Endothelial cell (in vitro differentiated cells): ENCODE results near the gene SPINT1. TPM values are rescaled to one million over a fixed set of nuclear protein-coding genes. Genes with fewer than 3 reads are reported as not detected.

ENCODE experiments used
- DNase-seq: peaks from one replicate; pipeline ENCODE4 v3.0.0; 2021; ENCODE audit warnings: low spot score
- H3K27ac Mint-ChIP-seq: one replicate; pipeline ENCODE4 v1.8.0; 2021; ENCODE audit warnings: mixed read lengths, inconsistent platforms; ENCODE audit not compliant: unreplicated experiment
- H3K27me3 Mint-ChIP-seq: one replicate; pipeline ENCODE4 v1.8.0; 2021; ENCODE audit warnings: mild to moderate bottlenecking, moderate library complexity, mixed read lengths, inconsistent platforms; ENCODE audit not compliant: unreplicated experiment
- H3K36me3 Mint-ChIP-seq: one replicate; pipeline ENCODE4 v1.8.0; 2021; ENCODE audit warnings: mild to moderate bottlenecking, low read depth, mixed read lengths, inconsistent platforms; ENCODE audit not compliant: unreplicated experiment
- H3K4me1 Mint-ChIP-seq: one replicate; pipeline ENCODE4 v1.8.0; 2021; ENCODE audit warnings: mild to moderate bottlenecking, mixed read lengths, inconsistent platforms; ENCODE audit not compliant: unreplicated experiment
- H3K4me3 Mint-ChIP-seq: one replicate; pipeline ENCODE4 v1.8.0; 2021; ENCODE audit warnings: mild to moderate bottlenecking, mixed read lengths, inconsistent platforms; ENCODE audit not compliant: unreplicated experiment
- H3K9me3 Mint-ChIP-seq: one replicate; pipeline ENCODE4 v1.8.0; 2021; ENCODE audit warnings: mixed read lengths, inconsistent platforms; ENCODE audit not compliant: unreplicated experiment
- total RNA-seq: library from RNA; stranded (reverse); fragmentation: NEBNext Ultra II Directional; extraction: Animal tissue kit (Norgen Biotek cat#: 25700); gene quantifications from one replicate; pipeline ENCODE4 v1.2.1, GENCODE V29; 2021; ENCODE audit not compliant: unreplicated experiment
- TF ChIP-seq, protein P1 (sequence below): fragments of 200-600 bp; sonication (generic); IDR thresholded peaks from one replicate; pipeline ENCODE4 v1.5.0; 2021; ENCODE audit warnings: antibody characterized with exemption; ENCODE audit not compliant: unreplicated experiment

SPINT1 gene
- total RNA-seq, 1 donor from 2014 or later: 28.6 TPM

DNA sequence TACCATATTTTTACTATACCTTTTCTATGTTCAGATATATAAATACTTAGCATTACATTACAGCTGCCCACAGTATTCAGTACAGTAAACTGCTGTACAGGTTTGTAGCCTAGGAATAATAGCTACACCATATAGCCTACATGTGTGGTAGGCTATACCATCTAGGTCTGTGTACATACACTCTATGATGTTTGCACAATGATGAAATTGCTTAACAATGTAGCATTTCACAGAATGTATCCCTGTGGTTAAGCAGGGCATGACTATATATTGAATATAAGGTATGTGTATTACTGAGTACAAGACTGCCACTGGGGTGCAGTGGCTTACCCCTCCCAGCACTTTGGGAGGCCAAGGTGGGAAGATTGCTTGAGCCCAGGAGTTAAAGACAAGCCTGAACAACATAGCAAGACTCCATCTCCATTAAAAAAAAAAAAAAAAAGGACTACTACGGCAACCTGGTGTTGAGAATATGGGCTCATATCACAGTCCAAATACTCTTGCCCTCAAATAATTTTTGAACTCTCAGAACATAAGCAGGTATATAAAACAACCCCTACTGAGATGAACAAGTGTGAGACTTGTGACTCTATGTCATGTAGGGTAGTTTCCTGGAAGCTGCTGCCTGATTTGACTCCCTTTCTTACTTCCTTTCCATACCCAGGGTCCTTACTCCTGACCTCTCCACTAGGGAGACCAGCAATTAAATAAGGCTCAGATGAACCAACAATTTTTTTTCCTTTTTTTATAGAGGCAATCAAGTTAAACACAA, 20.1 kb upstream of the SPINT1 start:
- H3K4me3 Mint-ChIP-seq: no peak overlapping the region
- H3K27me3 Mint-ChIP-seq: no peaks in the 10 kb centered on the region
- H3K27ac Mint-ChIP-seq: no peak overlapping the region
- H3K9me3 Mint-ChIP-seq: no peaks in the 10 kb centered on the region
- no peak for DNase-seq
- H3K36me3 Mint-ChIP-seq: no peaks in the 10 kb centered on the region
- H3K4me1 Mint-ChIP-seq: peaks cover 10% of the 10 kb centered on the region
- TF ChIP-seq, protein P1, sequence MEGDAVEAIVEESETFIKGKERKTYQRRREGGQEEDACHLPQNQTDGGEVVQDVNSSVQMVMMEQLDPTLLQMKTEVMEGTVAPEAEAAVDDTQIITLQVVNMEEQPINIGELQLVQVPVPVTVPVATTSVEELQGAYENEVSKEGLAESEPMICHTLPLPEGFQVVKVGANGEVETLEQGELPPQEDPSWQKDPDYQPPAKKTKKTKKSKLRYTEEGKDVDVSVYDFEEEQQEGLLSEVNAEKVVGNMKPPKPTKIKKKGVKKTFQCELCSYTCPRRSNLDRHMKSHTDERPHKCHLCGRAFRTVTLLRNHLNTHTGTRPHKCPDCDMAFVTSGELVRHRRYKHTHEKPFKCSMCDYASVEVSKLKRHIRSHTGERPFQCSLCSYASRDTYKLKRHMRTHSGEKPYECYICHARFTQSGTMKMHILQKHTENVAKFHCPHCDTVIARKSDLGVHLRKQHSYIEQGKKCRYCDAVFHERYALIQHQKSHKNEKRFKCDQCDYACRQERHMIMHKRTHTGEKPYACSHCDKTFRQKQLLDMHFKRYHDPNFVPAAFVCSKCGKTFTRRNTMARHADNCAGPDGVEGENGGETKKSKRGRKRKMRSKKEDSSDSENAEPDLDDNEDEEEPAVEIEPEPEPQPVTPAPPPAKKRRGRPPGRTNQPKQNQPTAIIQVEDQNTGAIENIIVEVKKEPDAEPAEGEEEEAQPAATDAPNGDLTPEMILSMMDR: no peak

DNA sequence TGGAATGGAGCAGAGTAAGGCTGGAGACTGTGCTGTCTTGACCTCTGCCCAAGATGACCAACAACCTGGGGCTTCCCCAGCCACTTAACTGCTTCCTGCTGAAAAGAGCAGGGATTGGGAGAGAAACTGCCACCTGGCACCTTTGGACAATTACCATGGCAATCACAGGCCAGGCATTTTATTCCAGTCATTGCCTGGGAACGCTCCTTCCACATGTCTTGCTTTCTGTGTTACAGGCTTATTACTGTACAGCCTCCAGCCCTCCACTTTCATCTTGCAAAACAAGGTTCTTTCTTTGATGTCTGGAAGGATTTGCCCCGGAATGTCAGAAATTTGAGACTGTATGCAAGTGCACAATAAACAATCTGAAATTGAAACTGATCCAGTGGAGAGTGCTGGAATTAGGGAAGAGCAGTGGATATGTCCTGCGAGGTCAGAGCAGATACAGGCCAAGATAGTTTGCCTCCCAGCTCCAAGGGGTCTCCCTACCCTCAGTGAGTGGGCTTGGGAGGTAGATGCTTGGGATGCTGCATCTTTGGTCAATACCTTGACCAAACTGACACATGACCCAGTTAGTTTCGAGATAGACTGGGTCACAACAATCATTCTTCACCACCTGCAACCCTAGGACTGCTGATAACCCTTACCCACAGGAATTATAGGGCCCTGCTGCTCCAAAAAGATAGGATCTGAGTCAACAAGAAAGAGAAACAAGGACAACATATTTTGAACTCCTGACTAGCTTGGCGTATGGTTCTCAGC, 18.0 kb upstream of the SPINT1 start:
- Mint-ChIP-seq H3K36me3 (no peaks in the 10 kb centered on the region), H3K4me1 (peaks cover 16% of the 10 kb centered on the region), H3K9me3 (no peaks in the 10 kb centered on the region), H3K4me3 (no peak overlapping the region), H3K27me3 (peaks cover 2% of the 10 kb centered on the region), H3K27ac (peak overlapping the region; percentile 27)
- DNase-seq: no peak
- TF ChIP-seq, protein P1: no peak

DNA sequence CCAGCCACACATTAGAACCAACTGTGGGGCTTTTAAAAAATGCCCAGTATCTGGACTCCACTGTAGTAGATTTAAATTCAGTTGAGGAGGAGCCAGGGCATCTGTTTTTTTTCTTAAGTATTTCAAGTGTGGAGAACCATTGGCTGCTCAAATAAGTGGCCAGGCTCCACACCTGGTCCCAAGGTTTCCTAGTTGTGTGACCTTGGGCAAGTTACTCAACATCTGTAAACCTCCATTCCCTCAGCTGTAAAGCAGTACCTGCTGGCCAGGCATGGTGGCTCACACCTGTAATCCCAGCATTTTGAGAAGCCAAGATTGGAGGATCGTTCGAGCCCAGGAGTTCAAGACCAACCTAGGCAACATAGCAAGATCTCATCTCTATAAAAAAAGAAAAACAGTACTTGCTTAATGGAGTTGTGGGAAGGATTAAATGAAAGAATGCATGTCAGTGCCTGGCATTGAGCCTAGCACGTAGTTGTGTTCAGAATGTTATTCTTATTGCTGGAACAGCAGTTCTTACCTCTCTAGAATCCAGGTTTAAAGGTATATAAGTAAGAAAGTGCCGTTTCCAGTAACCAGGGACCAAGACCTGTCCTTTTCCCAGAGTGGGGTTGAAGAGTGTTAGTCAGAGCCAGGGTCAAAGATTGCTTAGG, 17.3 kb upstream of the SPINT1 start:
- no peak for DNase-seq
- no peaks in the 10 kb centered on the region for H3K36me3 Mint-ChIP-seq
- peaks cover 20% of the 10 kb centered on the region for H3K4me1 Mint-ChIP-seq
- TF ChIP-seq, protein P1: no peak
- no peak overlapping the region for H3K27ac Mint-ChIP-seq
- peaks cover 2% of the 10 kb centered on the region for H3K27me3 Mint-ChIP-seq
- H3K4me3 Mint-ChIP-seq: no peak overlapping the region
- H3K9me3 Mint-ChIP-seq: no peaks in the 10 kb centered on the region

DNA sequence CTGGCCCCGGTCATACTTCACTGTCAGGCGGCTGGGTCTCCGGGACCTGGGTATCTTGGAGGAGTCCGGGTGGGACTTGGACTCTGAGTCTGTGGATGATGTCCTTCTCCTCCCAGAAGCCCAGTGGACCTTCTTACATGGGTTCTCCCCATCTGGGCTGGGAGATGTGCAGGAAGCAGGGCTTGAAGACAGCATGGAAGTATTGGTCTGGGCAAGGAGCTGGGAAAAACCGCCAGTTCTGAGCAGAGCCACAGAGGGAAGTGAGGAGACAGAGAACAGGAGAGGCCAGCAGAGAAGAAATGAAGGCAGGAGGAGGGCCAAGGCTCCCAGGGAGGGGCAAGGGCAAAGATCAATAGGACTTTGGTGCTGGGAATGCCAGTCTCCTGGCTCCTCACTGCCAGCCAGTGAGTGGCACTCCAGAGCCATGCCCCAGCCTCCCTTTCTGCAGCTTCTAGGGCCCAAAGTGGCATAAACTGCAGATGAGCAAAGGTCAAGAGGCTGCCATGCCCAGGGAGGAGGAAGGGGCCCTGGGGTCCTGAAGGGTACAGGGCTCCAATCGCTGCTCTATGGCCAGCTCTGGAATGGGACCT, 15.3 kb upstream of the SPINT1 start, which contains the start of gene PPP1R14D:
Gene PPP1R14D (minus strand): TSS at position 262 of the 590 bp plus-strand sequence. CDS start 67 bp downstream, at position 195.
- Mint-ChIP-seq H3K27ac (no peak within 1 kb of the TSS), H3K4me1 (peaks cover 26% of the 10 kb centered on the region), H3K9me3 (no peaks in the 10 kb centered on the region), H3K27me3 (peaks cover 3% of the 10 kb centered on the region), H3K36me3 (peaks cover 7% of the 10 kb centered on the region), H3K4me3 (no peak within 1 kb of the TSS)
- no peak for DNase-seq
- TF ChIP-seq, protein P1: no peak
